ENCODE data around the gene COPB1. TPM values are rescaled to one million over a fixed set of nuclear protein-coding genes. Genes with fewer than 3 reads are reported as not detected.

Gene COPB1
- total and polyA plus RNA-seq, 4 donors: 47.6 to 156 (median 88.3) TPM

DNA sequence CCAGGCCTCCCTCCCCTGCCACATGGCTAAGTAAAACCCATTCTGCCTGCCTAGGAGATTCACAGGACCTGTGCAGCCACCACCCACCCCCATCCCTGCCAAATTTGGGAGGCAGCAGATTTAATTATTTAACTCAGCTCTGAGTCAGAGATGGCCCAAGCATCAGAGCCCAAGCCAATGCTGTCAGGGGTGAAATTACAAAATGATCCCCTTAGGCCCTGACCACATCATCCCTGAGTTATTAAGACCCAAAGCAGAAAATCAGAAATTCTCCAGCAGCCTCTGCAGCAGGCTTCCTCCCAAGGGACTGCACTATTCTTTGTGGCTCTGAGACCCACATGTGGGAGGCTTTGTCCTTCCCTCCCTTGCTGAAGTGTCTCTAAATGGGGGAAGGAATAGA is 87.8 kb downstream of the COPB1 start:
- Histone ChIP-seq H3K9ac (ENCODE audit: insufficient read depth in 1 of 2, low read length in 2 of 2) (no peak overlapping the region), H3K9me3 (ENCODE audit: control insufficient read depth in 4 of 4, insufficient read depth in 3 of 4, low read length in 3 of 4) (no peaks in the 10 kb centered on the region), H3K4me3 (no peak overlapping the region), H3K4me1 (ENCODE audit: control insufficient read depth in 5 of 5, insufficient read depth in 5 of 5, low read length in 5 of 5) (peaks cover 2 to 7% (median 6%) of the 10 kb centered on the region in 5 donors), H3K36me3 (ENCODE audit: control insufficient read depth in 4 of 4, insufficient read depth in 4 of 4, low read length in 4 of 4) (no peaks in the 10 kb centered on the region), H3K27me3 (ENCODE audit: control insufficient read depth in 3 of 3, insufficient read depth in 3 of 3, low read length in 2 of 3) (no peaks in the 10 kb centered on the region), H3K27ac (ENCODE audit: low read depth in 1 of 2, low read length in 1 of 2) (no peak overlapping the region)
- TF ChIP-seq, protein P1, sequence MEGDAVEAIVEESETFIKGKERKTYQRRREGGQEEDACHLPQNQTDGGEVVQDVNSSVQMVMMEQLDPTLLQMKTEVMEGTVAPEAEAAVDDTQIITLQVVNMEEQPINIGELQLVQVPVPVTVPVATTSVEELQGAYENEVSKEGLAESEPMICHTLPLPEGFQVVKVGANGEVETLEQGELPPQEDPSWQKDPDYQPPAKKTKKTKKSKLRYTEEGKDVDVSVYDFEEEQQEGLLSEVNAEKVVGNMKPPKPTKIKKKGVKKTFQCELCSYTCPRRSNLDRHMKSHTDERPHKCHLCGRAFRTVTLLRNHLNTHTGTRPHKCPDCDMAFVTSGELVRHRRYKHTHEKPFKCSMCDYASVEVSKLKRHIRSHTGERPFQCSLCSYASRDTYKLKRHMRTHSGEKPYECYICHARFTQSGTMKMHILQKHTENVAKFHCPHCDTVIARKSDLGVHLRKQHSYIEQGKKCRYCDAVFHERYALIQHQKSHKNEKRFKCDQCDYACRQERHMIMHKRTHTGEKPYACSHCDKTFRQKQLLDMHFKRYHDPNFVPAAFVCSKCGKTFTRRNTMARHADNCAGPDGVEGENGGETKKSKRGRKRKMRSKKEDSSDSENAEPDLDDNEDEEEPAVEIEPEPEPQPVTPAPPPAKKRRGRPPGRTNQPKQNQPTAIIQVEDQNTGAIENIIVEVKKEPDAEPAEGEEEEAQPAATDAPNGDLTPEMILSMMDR (IDR thresholded peaks at IDR 0.05; ENCODE audit: control extremely low read depth, extremely low read depth): no peak
- DNase-seq: no peak
- ATAC-seq (ENCODE audit: insufficient read depth, low FRiP score): peak; percentile 56

DNA sequence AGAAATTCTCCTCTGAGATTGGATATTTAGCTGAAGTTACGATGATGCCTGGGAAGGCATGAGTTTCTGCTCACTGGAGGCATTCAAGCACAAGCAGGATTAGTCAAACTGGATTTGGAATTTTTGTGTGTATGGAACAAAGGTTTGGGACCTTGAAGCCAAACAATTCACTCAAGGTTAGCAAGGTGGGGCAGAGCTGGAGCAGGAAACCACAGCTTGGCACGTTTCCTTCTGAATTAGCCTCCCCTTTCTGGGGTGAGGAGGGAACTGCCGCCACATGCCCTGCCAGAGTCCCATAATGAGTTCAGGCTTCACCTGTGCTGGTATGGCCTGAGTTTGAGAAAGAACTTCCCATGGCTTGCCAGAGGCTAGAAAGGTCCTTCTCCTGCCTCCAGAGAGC is 89.7 kb downstream of the COPB1 start:
- no peak for ATAC-seq (ENCODE audit: insufficient read depth, low FRiP score)
- Histone ChIP-seq H3K4me3 (no peak overlapping the region), H3K27me3 (ENCODE audit: control insufficient read depth in 3 of 3, insufficient read depth in 3 of 3, low read length in 2 of 3) (no peaks in the 10 kb centered on the region), H3K27ac (ENCODE audit: low read depth in 1 of 2, low read length in 1 of 2) (no peak overlapping the region), H3K4me1 (ENCODE audit: control insufficient read depth in 5 of 5, insufficient read depth in 5 of 5, low read length in 5 of 5) (peaks cover under 1 to 6% (median 3%) of the 10 kb centered on the region in 5 donors), H3K36me3 (ENCODE audit: control insufficient read depth in 4 of 4, insufficient read depth in 4 of 4, low read length in 4 of 4) (no peaks in the 10 kb centered on the region), H3K9me3 (ENCODE audit: control insufficient read depth in 4 of 4, insufficient read depth in 3 of 4, low read length in 3 of 4) (no peaks in the 10 kb centered on the region), H3K9ac (ENCODE audit: insufficient read depth in 1 of 2, low read length in 2 of 2) (no peak overlapping the region)
- TF ChIP-seq, protein P1 (IDR thresholded peaks at IDR 0.05; ENCODE audit: control extremely low read depth, extremely low read depth): no peak
- no peak for DNase-seq
- WGBS, 2 donors: 42 to 68% methylated on average over 3 of the region's 3 CpGs

DNA sequence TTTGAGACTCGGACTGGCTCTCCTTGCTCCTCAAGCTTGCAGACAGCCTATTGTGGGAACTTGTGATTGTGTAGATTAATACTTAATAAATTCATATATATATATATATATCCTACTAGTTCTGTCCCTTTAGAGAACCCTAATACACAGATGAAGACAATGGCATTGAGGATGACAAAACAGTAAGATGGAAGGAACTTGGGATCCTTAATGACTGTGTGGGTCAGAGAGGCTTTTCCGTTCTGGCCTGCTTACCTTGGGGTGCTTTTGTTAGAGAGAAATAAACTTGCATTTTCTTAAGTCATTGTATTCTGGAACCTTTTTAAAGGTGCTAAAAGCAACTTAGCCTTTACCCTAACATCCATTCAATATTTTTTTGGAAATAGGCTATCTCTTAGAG is 91.0 kb downstream of the COPB1 start:
- Histone ChIP-seq H3K9ac (ENCODE audit: insufficient read depth in 1 of 2, low read length in 2 of 2) (no peak overlapping the region), H3K4me1 (ENCODE audit: control insufficient read depth in 5 of 5, insufficient read depth in 5 of 5, low read length in 5 of 5) (peaks cover 0 to 4% (median 1%) of the 10 kb centered on the region in 5 donors), H3K27ac (ENCODE audit: low read depth in 1 of 2, low read length in 1 of 2) (no peak overlapping the region), H3K36me3 (ENCODE audit: control insufficient read depth in 4 of 4, insufficient read depth in 4 of 4, low read length in 4 of 4) (no peaks in the 10 kb centered on the region), H3K27me3 (ENCODE audit: control insufficient read depth in 3 of 3, insufficient read depth in 3 of 3, low read length in 2 of 3) (no peaks in the 10 kb centered on the region), H3K4me3 (no peak overlapping the region), H3K9me3 (ENCODE audit: control insufficient read depth in 4 of 4, insufficient read depth in 3 of 4, low read length in 3 of 4) (no peaks in the 10 kb centered on the region)
- ATAC-seq (ENCODE audit: insufficient read depth, low FRiP score): no peak
- TF ChIP-seq, protein P1 (IDR thresholded peaks at IDR 0.05; ENCODE audit: control extremely low read depth, extremely low read depth): no peak
- WGBS, 2 donors: 97% methylated on average over 2 of the region's 2 CpGs
- no peak for DNase-seq

Small RNA genes within 50 kb of the gene (small RNA-seq; reads per million reads assigned to genes)
- not detected for gene RNU7-49P (ENCODE audit: low replicate concordance)

Other genes with a start within 250 kb of the COPB1 start
- gene RRAS2, start 140.6 kb downstream of the COPB1 start, total RNA-seq: 10 to 100 TPM; 43.8 to 73.5 TPM
- gene RRAS2, start 140.6 kb downstream of the COPB1 start, polyA plus RNA-seq: 10 to 100 TPM; 21.2 to 26.1 TPM
- gene PSMA1, start 20.6 kb upstream of the COPB1 start, total RNA-seq: 100 to 1,000 TPM; 129 to 146 TPM
- gene PSMA1, start 20.6 kb upstream of the COPB1 start, polyA plus RNA-seq: 100 to 1,000 TPM; 153 to 250 TPM
- gene PDE3B, start 144.0 kb upstream of the COPB1 start, total RNA-seq: 10 to 100 TPM; 17.3 to 79.2 TPM
- 1 to 10 TPM; 3.3 to 5.7 TPM for gene PDE3B, start 144.0 kb upstream of the COPB1 start, polyA plus RNA-seq